Measurements from ENCODE around the gene UCMA.

- TF ChIP-seq EZH2 (IDR thresholded peaks at IDR 0.05; ENCODE audit: low read length, unreplicated experiment), result no peak
- TF ChIP-seq, protein P1, sequence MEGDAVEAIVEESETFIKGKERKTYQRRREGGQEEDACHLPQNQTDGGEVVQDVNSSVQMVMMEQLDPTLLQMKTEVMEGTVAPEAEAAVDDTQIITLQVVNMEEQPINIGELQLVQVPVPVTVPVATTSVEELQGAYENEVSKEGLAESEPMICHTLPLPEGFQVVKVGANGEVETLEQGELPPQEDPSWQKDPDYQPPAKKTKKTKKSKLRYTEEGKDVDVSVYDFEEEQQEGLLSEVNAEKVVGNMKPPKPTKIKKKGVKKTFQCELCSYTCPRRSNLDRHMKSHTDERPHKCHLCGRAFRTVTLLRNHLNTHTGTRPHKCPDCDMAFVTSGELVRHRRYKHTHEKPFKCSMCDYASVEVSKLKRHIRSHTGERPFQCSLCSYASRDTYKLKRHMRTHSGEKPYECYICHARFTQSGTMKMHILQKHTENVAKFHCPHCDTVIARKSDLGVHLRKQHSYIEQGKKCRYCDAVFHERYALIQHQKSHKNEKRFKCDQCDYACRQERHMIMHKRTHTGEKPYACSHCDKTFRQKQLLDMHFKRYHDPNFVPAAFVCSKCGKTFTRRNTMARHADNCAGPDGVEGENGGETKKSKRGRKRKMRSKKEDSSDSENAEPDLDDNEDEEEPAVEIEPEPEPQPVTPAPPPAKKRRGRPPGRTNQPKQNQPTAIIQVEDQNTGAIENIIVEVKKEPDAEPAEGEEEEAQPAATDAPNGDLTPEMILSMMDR (conservative IDR thresholded peaks at IDR 0.05; ENCODE audit: low read depth, low read length), result no peak
These were observed at the start of gene UCMA for GRCh38 chr10:13234172-13234571.

Data from PC-3 (cell line).